Keratinocyte (primary cell): Measurements from ENCODE around the gene AP3S1. TPM values are rescaled to one million over a fixed set of nuclear protein-coding genes. Genes with fewer than 3 reads are reported as not detected.

Experiments used
- DNase-seq: peaks from one replicate; pipeline ENCODE4 v3.0.0-alpha.2; 2011; ENCODE audit warnings: low read depth, missing footprints, low spot score
- FAIRE-seq: peaks from 2 replicates; lab custom pipeline; 2011; peaks lifted over from hg19 to GRCh38; lab: Jason Lieb, UNC
- H2AFZ ChIP-seq: 2 replicates; pipeline ENCODE4 v1.6.0; 2012; ENCODE audit warnings: low read length, control low read depth, inconsistent platforms; ENCODE audit not compliant: control insufficient read depth
- H3K27ac ChIP-seq: 2 replicates; pipeline ENCODE4 v1.5.1; 2011; ENCODE audit warnings: low read length; ENCODE audit not compliant: control insufficient read depth, insufficient read depth
- H3K27me3 ChIP-seq: 3 replicates; pipeline ENCODE4 v1.6.0; 2011; ENCODE audit warnings: low read length; ENCODE audit not compliant: control insufficient read depth, insufficient read depth; ENCODE audit errors: extremely low read depth
- H3K36me3 ChIP-seq, 2 experiments: 2 replicates in 1 of 2; 3 replicates in 1 of 2; pipeline ENCODE4 v1.5.1; 2011; ENCODE audit warnings: low read length in 2 of 2, mild to moderate bottlenecking in 1 of 2; ENCODE audit not compliant: control insufficient read depth in 2 of 2, insufficient read depth in 2 of 2; ENCODE audit errors: extremely low read depth in 1 of 2
- H3K4me1 ChIP-seq: 3 replicates; pipeline ENCODE4 v1.5.1; 2011; ENCODE audit warnings: low read length; ENCODE audit not compliant: control insufficient read depth, insufficient read depth; ENCODE audit errors: extremely low read depth
- H3K4me2 ChIP-seq: 3 replicates; pipeline ENCODE4 v1.6.0; 2011; ENCODE audit warnings: low read depth, low read length; ENCODE audit not compliant: control insufficient read depth, insufficient read depth; ENCODE audit errors: extremely low read depth
- H3K4me3 ChIP-seq, 3 experiments: fragments of 200-600 bp in 1 of 3; sonication (generic) in 1 of 3; 2 replicates in 2 of 3; 3 replicates in 1 of 3; pipeline ENCODE4 v1.5.1; 2011 to 2016; ENCODE audit warnings: low read length in 3 of 3, mild to moderate bottlenecking in 3 of 3, control low read depth in 2 of 3, inconsistent platforms in 1 of 3, low read depth in 1 of 3, mixed read lengths in 1 of 3, mixed run types in 1 of 3, moderate library complexity in 1 of 3; ENCODE audit not compliant: control insufficient read depth in 2 of 3, insufficient read depth in 2 of 3; ENCODE audit errors: extremely low read depth in 1 of 3
- H3K79me2 ChIP-seq: 2 replicates; pipeline ENCODE4 v1.6.0; 2012; ENCODE audit warnings: low read length; ENCODE audit not compliant: control insufficient read depth, insufficient read depth
- H3K9ac ChIP-seq: 3 replicates; pipeline ENCODE4 v1.6.0; 2011; ENCODE audit warnings: low read length; ENCODE audit not compliant: control insufficient read depth, insufficient read depth; ENCODE audit errors: extremely low read depth
- H3K9me1 ChIP-seq: 3 replicates; pipeline ENCODE4 v1.6.0; 2011; ENCODE audit warnings: low read length; ENCODE audit not compliant: control insufficient read depth, insufficient read depth; ENCODE audit errors: extremely low read depth
- H3K9me3 ChIP-seq: 2 replicates; pipeline ENCODE4 v1.5.1; 2012; ENCODE audit warnings: low read depth, low read length; ENCODE audit not compliant: control insufficient read depth
- H4K20me1 ChIP-seq: 3 replicates; pipeline ENCODE4 v1.6.0; 2011; ENCODE audit warnings: low read length; ENCODE audit not compliant: control insufficient read depth, insufficient read depth; ENCODE audit errors: extremely low read depth
- EZH2 ChIP-seq: IDR thresholded peaks from one replicate; pipeline ENCODE4 v1.6.1; 2012; ENCODE audit warnings: inconsistent platforms, mild to moderate bottlenecking, low read length, moderate library complexity
- dilution Hi-C: fragments of 300-500 bp; cut with MboI; formaldehyde crosslinking; loops from one replicate; pipeline ENCODE4 v1.7.0; 2020; ENCODE audit warnings: low sequenced_read_pairs; ENCODE audit not compliant: extremely low pct_ligation_motif_present
- polyA plus RNA-seq, 5 experiments: library from polyadenylated mRNA; depleted of rRNA in 3 of 5; stranded (reverse) in 3 of 5; stranded (forward) in 1 of 5; unstranded in 1 of 5; fragments of >200 nt; gene quantifications; 1 replicate in 1 of 5; 2 replicates in 3 of 5; 3 replicates in 1 of 5; pipeline versions ENCODE4 v1.2.1 to v1.2.3, GENCODE V29; 2011 to 2012; ENCODE audit warnings: missing spikeins in 2 of 5, low read depth in 1 of 5, low replicate concordance in 1 of 5
- TF ChIP-seq, protein P1 (sequence below), 3 experiments: IDR thresholded peaks in 1 of 3; conservative IDR thresholded peaks in 1 of 3; optimal IDR thresholded peaks in 1 of 3; 2 replicates in 2 of 3; 3 replicates in 1 of 3; pipeline versions ENCODE3 to v1.5.1; 2011; ENCODE audit warnings: low read length in 3 of 3, mild to moderate bottlenecking in 3 of 3, moderate library complexity in 2 of 3, control low read depth in 1 of 3, inconsistent platforms in 1 of 3; ENCODE audit not compliant: insufficient read depth in 2 of 3; ENCODE audit errors: extremely low read depth in 1 of 3

The AP3S1 gene
- polyA plus RNA-seq, 1 donor (not counting 4 experiments of a cell fraction or from before 2014, with no cell fraction given): 153 TPM

DNA sequence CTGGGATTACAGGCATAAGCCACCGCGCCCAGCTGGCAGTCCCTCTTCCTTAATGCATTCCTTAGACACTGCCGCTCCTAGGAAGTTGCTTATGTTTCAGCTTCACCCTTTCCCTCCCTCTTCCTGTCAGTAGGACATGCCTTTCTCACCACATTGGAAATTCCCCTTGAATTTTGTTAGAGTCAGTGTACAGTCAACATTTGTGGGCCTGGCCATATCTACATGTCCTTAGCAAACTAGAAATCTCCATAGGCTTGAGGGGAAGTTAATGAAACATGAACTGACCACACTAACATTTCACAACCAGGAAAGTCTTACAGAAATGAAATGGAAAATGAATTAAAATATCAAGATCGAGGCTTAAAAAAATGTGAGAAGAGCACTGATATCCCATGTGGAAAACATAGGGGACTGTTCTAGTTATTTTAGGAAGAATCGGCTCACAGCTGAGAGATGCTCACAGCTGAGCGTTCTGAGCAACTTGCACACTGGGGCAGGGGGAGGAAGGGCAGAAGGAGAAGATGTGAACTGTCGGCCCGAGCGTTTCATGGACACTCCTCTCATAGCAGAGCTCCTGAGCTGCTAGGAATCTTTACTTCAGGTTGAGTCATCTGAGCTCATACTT is 99.4 kb downstream of the AP3S1 start:
- no peaks in the 10 kb centered on the region for H3K36me3 ChIP-seq
- no peak overlapping the region for H2AFZ ChIP-seq
- H3K79me2 ChIP-seq: no peaks in the 10 kb centered on the region
- no peaks in the 10 kb centered on the region for H3K9me3 ChIP-seq
- peak overlapping the region; percentile 49 for H3K27ac ChIP-seq
- dilution Hi-C loops: no loop called here
- DNase-seq (peak; percentile 80), FAIRE-seq (peak; percentile 20)
- H3K27me3 ChIP-seq: no peaks in the 10 kb centered on the region
- no peak overlapping the region for H3K4me3 ChIP-seq
- H3K4me1 ChIP-seq: peaks cover 8% of the 10 kb centered on the region
- no peak for TF ChIP-seq EZH2
- TF ChIP-seq, protein P1, sequence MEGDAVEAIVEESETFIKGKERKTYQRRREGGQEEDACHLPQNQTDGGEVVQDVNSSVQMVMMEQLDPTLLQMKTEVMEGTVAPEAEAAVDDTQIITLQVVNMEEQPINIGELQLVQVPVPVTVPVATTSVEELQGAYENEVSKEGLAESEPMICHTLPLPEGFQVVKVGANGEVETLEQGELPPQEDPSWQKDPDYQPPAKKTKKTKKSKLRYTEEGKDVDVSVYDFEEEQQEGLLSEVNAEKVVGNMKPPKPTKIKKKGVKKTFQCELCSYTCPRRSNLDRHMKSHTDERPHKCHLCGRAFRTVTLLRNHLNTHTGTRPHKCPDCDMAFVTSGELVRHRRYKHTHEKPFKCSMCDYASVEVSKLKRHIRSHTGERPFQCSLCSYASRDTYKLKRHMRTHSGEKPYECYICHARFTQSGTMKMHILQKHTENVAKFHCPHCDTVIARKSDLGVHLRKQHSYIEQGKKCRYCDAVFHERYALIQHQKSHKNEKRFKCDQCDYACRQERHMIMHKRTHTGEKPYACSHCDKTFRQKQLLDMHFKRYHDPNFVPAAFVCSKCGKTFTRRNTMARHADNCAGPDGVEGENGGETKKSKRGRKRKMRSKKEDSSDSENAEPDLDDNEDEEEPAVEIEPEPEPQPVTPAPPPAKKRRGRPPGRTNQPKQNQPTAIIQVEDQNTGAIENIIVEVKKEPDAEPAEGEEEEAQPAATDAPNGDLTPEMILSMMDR (optimal IDR thresholded peaks at IDR 0.05 in 1 of 3, IDR thresholded peaks at IDR 0.05 in 1 of 3, conservative IDR thresholded peaks at IDR 0.05 in 1 of 3; ENCODE audit: extremely low read depth in 1 of 3, insufficient read depth in 2 of 3, low read length in 3 of 3): no peak
- H3K9ac ChIP-seq: peak overlapping the region; percentile 13
- no peaks in the 10 kb centered on the region for H3K9me1 ChIP-seq
- H4K20me1 ChIP-seq: no peaks in the 10 kb centered on the region
- H3K4me2 ChIP-seq: peak overlapping the region; percentile 38

DNA sequence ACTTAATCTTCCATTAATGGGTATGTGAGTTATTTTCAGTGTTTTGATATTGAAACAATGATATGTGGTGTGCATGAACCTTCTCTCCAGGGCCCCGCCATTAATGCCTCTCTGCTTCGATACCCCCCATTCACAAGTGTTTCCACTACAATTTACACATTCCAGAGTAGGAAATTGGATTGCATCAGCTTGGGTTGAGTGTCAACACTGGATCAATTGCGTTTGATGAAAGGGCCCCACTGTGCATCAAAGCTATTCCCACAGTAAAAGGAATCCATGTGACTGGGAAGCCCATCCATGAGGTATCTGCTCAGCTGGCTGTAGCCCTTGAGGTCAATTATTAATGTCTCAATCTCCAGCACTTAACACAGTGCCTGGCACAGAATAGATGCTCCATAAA is 102.8 kb downstream of the AP3S1 start:
- Histone ChIP-seq H3K4me1 (peaks cover 6% of the 10 kb centered on the region), H3K4me3 (no peak overlapping the region), H3K27ac (no peak overlapping the region), H2AFZ (no peak overlapping the region), H3K27me3 (no peaks in the 10 kb centered on the region), H3K79me2 (no peaks in the 10 kb centered on the region), H3K9me1 (no peaks in the 10 kb centered on the region), H3K9me3 (no peaks in the 10 kb centered on the region), H4K20me1 (no peaks in the 10 kb centered on the region), H3K9ac (no peak overlapping the region), H3K4me2 (no peak overlapping the region), H3K36me3 (no peaks in the 10 kb centered on the region)
- dilution Hi-C loops: no loop called here
- FAIRE-seq: no peak
- TF ChIP-seq, protein P1 (optimal IDR thresholded peaks at IDR 0.05 in 1 of 3, IDR thresholded peaks at IDR 0.05 in 1 of 3, conservative IDR thresholded peaks at IDR 0.05 in 1 of 3; ENCODE audit: extremely low read depth in 1 of 3, insufficient read depth in 2 of 3, low read length in 3 of 3): no peak
- no peak for TF ChIP-seq EZH2
- no peak for DNase-seq
